H1 (cell line): Measurements from ENCODE around the gene IRF2BP2. TPM values are rescaled to one million over a fixed set of nuclear protein-coding genes. Genes with fewer than 3 reads are reported as not detected.
A peak's percentile ranks its signal among the peaks of the same experiment; 100 is the strongest.

Experiments
- CTCF ChIA-PET: fragments of 300-600 bp; sonication (Branson Sonifier 250); formaldehyde crosslinking; loops from one replicate; lab custom pipeline; 2021; ENCODE audit not compliant: partially characterized antibody; lab: Charles Lee
- POLR2A ChIA-PET: fragments of 300-600 bp; sonication (Branson Sonifier 250); formaldehyde crosslinking; loops from one replicate; lab custom pipeline; 2021; ENCODE audit warnings: inconsistent platforms; ENCODE audit not compliant: partially characterized antibody; lab: Charles Lee
- DNase-seq, 2 experiments: peaks; one replicate each; pipeline versions ENCODE4 v3.0.0 to v3.0.0-alpha.2; 2010 to 2022; ENCODE audit warnings: low spot score in 2 of 2, low read depth in 1 of 2, mixed read lengths in 1 of 2
- FAIRE-seq: peaks from 2 replicates; lab custom pipeline; 2011; peaks lifted over from hg19 to GRCh38; lab: Jason Lieb, UNC
- H2AFZ ChIP-seq: 2 replicates; pipeline ENCODE4 v1.8.1; 2012; ENCODE audit warnings: low read length, inconsistent platforms
- H2AK5ac ChIP-seq: 2 replicates; pipeline ENCODE4 v1.6.1; 2013; ENCODE audit warnings: low read depth, low read length
- H2BK120ac ChIP-seq: replicated peaks from 2 replicates; pipeline ENCODE3; 2013; ENCODE audit warnings: low read depth, low read length, inconsistent platforms
- H2BK12ac ChIP-seq: 2 replicates; pipeline ENCODE4 v1.6.1; 2013; ENCODE audit warnings: low read depth, low read length
- H2BK15ac ChIP-seq: 2 replicates; pipeline ENCODE4 v1.6.1; 2013; ENCODE audit warnings: low read length
- H2BK20ac ChIP-seq: 2 replicates; pipeline ENCODE4 v1.6.1; 2013; ENCODE audit warnings: low read length
- H2BK5ac ChIP-seq: 2 replicates; pipeline ENCODE4 v1.6.1; 2013; ENCODE audit warnings: low read depth, low read length
- H3K14ac ChIP-seq: 2 replicates; pipeline ENCODE4 v1.6.1; 2013; ENCODE audit warnings: inconsistent platforms; ENCODE audit not compliant: insufficient read length
- H3K18ac ChIP-seq: 2 replicates; pipeline ENCODE4 v1.6.1; 2013; ENCODE audit warnings: low read length; ENCODE audit errors: extremely low read depth
- H3K23ac ChIP-seq: 2 replicates; pipeline ENCODE4 v1.6.1; 2013; ENCODE audit warnings: inconsistent platforms; ENCODE audit not compliant: insufficient read length
- H3K23me2 ChIP-seq: 2 replicates; pipeline ENCODE4 v1.6.1; 2013; ENCODE audit warnings: low read depth, low read length
- H3K27ac ChIP-seq: 2 replicates; pipeline ENCODE4 v1.6.1; 2011; ENCODE audit warnings: low read depth, low read length, inconsistent platforms
- H3K27me3 ChIP-seq, 4 experiments: replicated peaks in 1 of 4; 1 replicate in 1 of 4; 2 replicates in 3 of 4; pipeline versions ENCODE4 v1.6.1 to v1.8.1; 2011 to 2013; ENCODE audit warnings: low read length in 3 of 4, mild to moderate bottlenecking in 3 of 4, inconsistent platforms in 2 of 4, mixed read lengths in 2 of 4, moderate library complexity in 1 of 4; ENCODE audit not compliant: control insufficient read depth in 3 of 4, insufficient read depth in 3 of 4; ENCODE audit errors: extremely low read depth in 1 of 4
- H3K36me3 ChIP-seq, 4 experiments: 2 replicates each; pipeline versions ENCODE4 v1.6.1 to v1.8.1; 2011 to 2013; ENCODE audit warnings: mild to moderate bottlenecking in 4 of 4, low read length in 3 of 4, moderate library complexity in 2 of 4, control low read depth in 1 of 4, inconsistent platforms in 1 of 4; ENCODE audit not compliant: insufficient read depth in 4 of 4, control insufficient read depth in 2 of 4
- H3K4ac ChIP-seq: replicated peaks from 2 replicates; pipeline ENCODE3; 2013; ENCODE audit warnings: low read length, low read depth, mixed read lengths, inconsistent platforms; ENCODE audit not compliant: insufficient read length
- H3K4me1 ChIP-seq, 4 experiments: replicated peaks in 1 of 4; 1 replicate in 1 of 4; 2 replicates in 3 of 4; pipeline versions ENCODE4 v1.6.1 to v1.8.1; 2011 to 2013; ENCODE audit warnings: low read length in 3 of 4, inconsistent platforms in 2 of 4, mixed read lengths in 1 of 4; ENCODE audit not compliant: insufficient read depth in 4 of 4, control insufficient read depth in 3 of 4
- H3K4me2 ChIP-seq, 2 experiments: 2 replicates each; pipeline versions ENCODE4 v1.6.1 to v1.8.1; 2011 to 2013; ENCODE audit warnings: low read depth in 2 of 2, low read length in 2 of 2, control low read depth in 1 of 2, inconsistent platforms in 1 of 2, mild to moderate bottlenecking in 1 of 2; ENCODE audit not compliant: insufficient read depth in 1 of 2
- H3K4me3 ChIP-seq, 4 experiments: fragments of 200-600, 300-600 bp in 1 of 4; sonication (generic), shearing (Covaris generic), sonication (Bioruptor Twin) in 1 of 4; 2 replicates each; pipeline versions ENCODE4 v1.5.1 to v1.8.1; 2011 to 2016; ENCODE audit warnings: low read length in 4 of 4, low read depth in 3 of 4, control low read depth in 2 of 4, inconsistent platforms in 2 of 4, mild to moderate bottlenecking in 2 of 4, mixed read lengths in 1 of 4, moderate library complexity in 1 of 4; ENCODE audit not compliant: insufficient read depth in 2 of 4; ENCODE audit errors: extremely low read depth in 1 of 4
- H3K56ac ChIP-seq: replicated peaks from 2 replicates; pipeline ENCODE3; 2013; ENCODE audit warnings: low read depth, mild to moderate bottlenecking, mixed read lengths, low read length, inconsistent platforms; ENCODE audit not compliant: insufficient read length
- H3K79me1 ChIP-seq: 2 replicates; pipeline ENCODE4 v1.6.1; 2013; ENCODE audit warnings: low read depth, low read length, control low read depth
- H3K79me2 ChIP-seq, 2 experiments: 2 replicates each; pipeline versions ENCODE4 v1.6.1 to v1.8.1; 2012 to 2013; ENCODE audit warnings: low read length in 2 of 2, mild to moderate bottlenecking in 2 of 2, inconsistent platforms in 1 of 2; ENCODE audit not compliant: insufficient read depth in 2 of 2, control insufficient read depth in 1 of 2
- H3K9ac ChIP-seq, 4 experiments: replicated peaks in 1 of 4; 1 replicate in 1 of 4; 2 replicates in 3 of 4; pipeline versions ENCODE4 v1.6.1 to v1.8.1; 2011 to 2013; ENCODE audit warnings: low read depth in 3 of 4, low read length in 3 of 4, control low read depth in 2 of 4, mild to moderate bottlenecking in 2 of 4, moderate library complexity in 2 of 4, inconsistent platforms in 1 of 4; ENCODE audit errors: extremely low read depth in 1 of 4
- H3K9me3 ChIP-seq, 2 experiments: 2 replicates each; pipeline versions ENCODE4 v1.6.1 to v1.8.1; 2012 to 2013; ENCODE audit warnings: mild to moderate bottlenecking in 2 of 2, moderate library complexity in 2 of 2, control low read depth in 1 of 2, inconsistent platforms in 1 of 2, low read depth in 1 of 2, low read length in 1 of 2, mixed read lengths in 1 of 2; ENCODE audit not compliant: insufficient read depth in 2 of 2
- H4K20me1 ChIP-seq, 2 experiments: replicated peaks in 1 of 2; 2 replicates each; pipeline versions ENCODE3 to v1.8.1; 2011 to 2013; ENCODE audit warnings: inconsistent platforms in 2 of 2, low read length in 2 of 2, mild to moderate bottlenecking in 1 of 2; ENCODE audit not compliant: insufficient read depth in 2 of 2, control insufficient read depth in 1 of 2
- H4K5ac ChIP-seq: 2 replicates; pipeline ENCODE4 v1.6.1; 2013; ENCODE audit warnings: low read length, low read depth, mixed read lengths, inconsistent platforms; ENCODE audit not compliant: insufficient read length
- H4K8ac ChIP-seq: 2 replicates; pipeline ENCODE4 v1.8.0; 2013; ENCODE audit warnings: mild to moderate bottlenecking, moderate library complexity, low read length, inconsistent platforms; ENCODE audit not compliant: insufficient read depth; ENCODE audit errors: extremely low read depth
- H4K91ac ChIP-seq: replicated peaks from 2 replicates; pipeline ENCODE3; 2013; ENCODE audit warnings: low read length, mixed read lengths, inconsistent platforms; ENCODE audit not compliant: insufficient read length
- BCL11A ChIP-seq, 2 experiments: IDR thresholded peaks; one replicate each; pipeline ENCODE4 v1.6.1; 2011; ENCODE audit warnings: low read depth in 2 of 2, low read length in 2 of 2, mild to moderate bottlenecking in 2 of 2
- E2F6 ChIP-seq: IDR thresholded peaks from 2 replicates; pipeline ENCODE4 v1.6.1; 2012; ENCODE audit warnings: inconsistent platforms
- GTF2F1 ChIP-seq: IDR thresholded peaks from 2 replicates; pipeline ENCODE4 v1.6.1; 2012; ENCODE audit warnings: low read depth, low read length, improper control_type of control experiment, borderline replicate concordance
- KDM5A ChIP-seq: fragments of 200-600 bp; IDR thresholded peaks from 2 replicates; pipeline ENCODE4 v1.7.1; 2012; ENCODE audit warnings: mild to moderate bottlenecking, low read length, inconsistent platforms, mixed read lengths
- MAX ChIP-seq: IDR thresholded peaks from 2 replicates; pipeline ENCODE4 v1.6.1; 2012; ENCODE audit warnings: inconsistent platforms
- RNF2 ChIP-seq: fragments of 200-900, 300-1000 bp; sonication (generic); IDR thresholded peaks from 2 replicates; pipeline ENCODE4 v1.7.1; 2016; ENCODE audit warnings: borderline replicate concordance, low read depth, mild to moderate bottlenecking, antibody characterized with exemption, low read length; ENCODE audit not compliant: poor library complexity, severe bottlenecking; ENCODE audit errors: missing control alignments
- WGBS, 2 experiments: shearing (Covaris generic) in 1 of 2; methylation state at CpG; one replicate each; pipeline versions ENCODE4 v1.1.6 to v1.1.7; 2013 to 2015; ENCODE audit warnings: low lambda C conversion rate in 2 of 2, mixed read lengths in 2 of 2, inconsistent platforms in 1 of 2, low coverage in 1 of 2, missing lambda C conversion rate in 1 of 2; ENCODE audit not compliant: insufficient replicate concordance in 2 of 2, insufficient coverage in 1 of 2, insufficient read length in 1 of 2; ENCODE audit errors: extremely low coverage in 1 of 2, missing lambda C conversion rate in 1 of 2; 5-methylcytosine and 5-hydroxymethylcytosine counted together
- polyA plus RNA-seq, 7 experiments: library from polyadenylated mRNA; depleted of rRNA in 3 of 7; stranded (reverse) in 5 of 7; unstranded in 2 of 7; fragments of >200 nt in 5 of 7; fragments of 200-250 nt in 2 of 7; gene quantifications; 1 replicate in 5 of 7; 2 replicates in 1 of 7; 4 replicates in 1 of 7; pipeline versions ENCODE4 v1.2.1 to v1.2.3, GENCODE V29; 2011 to 2013; ENCODE audit warnings: missing spikeins in 2 of 7, mixed read lengths in 2 of 7
- total RNA-seq: library from RNA; stranded (reverse); fragmentation: NEBNext Ultra II Directional; extraction: Animal tissue kit (Norgen Biotek cat#: 25700); gene quantifications from 2 replicates; pipeline ENCODE4 v1.2.1, GENCODE V29; 2021

Gene IRF2BP2
- total and polyA plus RNA-seq, 2 of the 8 experiments (the other 6 are each of a cell fraction or from before 2014, with no cell fraction given) = 24.9 to 67.5 TPM

DNA sequence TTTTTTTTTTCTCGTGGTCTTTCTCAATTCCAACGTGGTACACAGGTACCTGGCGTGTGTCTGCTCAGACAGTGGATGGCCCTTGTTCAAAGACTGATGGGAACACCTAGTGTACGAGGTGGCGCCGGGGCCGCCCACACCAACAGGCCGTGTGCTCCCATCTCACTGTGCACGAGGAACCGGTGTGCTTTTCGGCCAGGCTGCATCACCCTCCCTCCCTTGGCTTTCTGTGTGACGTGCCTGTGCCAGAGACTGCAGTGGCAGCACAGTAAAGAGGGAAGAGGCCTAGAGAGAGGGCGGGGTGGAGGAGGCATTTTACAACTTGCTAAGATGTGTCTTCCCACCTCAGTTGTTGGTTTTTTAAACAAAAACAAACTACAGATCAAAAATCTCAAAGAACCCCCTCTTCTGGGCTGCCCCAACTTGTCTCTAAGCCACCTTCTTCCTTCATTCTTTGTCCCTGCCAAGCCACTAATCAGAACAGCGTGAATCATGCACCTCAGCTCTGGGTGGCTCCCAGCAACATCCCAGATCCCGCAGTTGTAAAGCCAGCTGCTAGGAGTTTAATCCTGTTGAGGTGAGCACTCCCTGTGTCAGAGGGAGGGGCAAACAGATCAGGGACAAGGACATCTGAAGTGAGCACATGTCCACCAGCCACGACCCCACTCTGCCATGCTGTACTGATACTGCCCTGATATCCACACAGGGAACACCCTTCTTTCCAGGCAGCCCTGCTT is 20.7 kb downstream of the IRF2BP2 start:
- H2AK5ac ChIP-seq = 0 out of 2 replicates have a peak overlapping the region, but pooled peaks have one; percentile 31
- H3K27ac ChIP-seq = no peak overlapping the region
- CTCF ChIA-PET = interaction anchor here (1.3 kb wide), 1 partner anchor 9 kb away, joined by 6 read pairs; no protein-coding TSS in a partner anchor
- no peaks in the 10 kb centered on the region for H3K23me2 ChIP-seq
- no peak overlapping the region for H3K18ac ChIP-seq
- H3K56ac ChIP-seq = no peak overlapping the region
- H3K4me3 ChIP-seq = no peak overlapping the region
- POLR2A ChIA-PET = interaction anchor here (1.1 to 1.3 kb wide), 2 partner anchors 8 to 12 kb away, joined by 4 to 6 read pairs; no protein-coding TSS in a partner anchor
- H2BK20ac ChIP-seq = no peak overlapping the region
- no peaks in the 10 kb centered on the region for H4K20me1 ChIP-seq
- H3K4me1 ChIP-seq = no peaks in the 10 kb centered on the region
- H3K23ac ChIP-seq = no peak overlapping the region
- H4K91ac ChIP-seq = no peak overlapping the region
- no peak overlapping the region for H4K5ac ChIP-seq
- H2BK12ac ChIP-seq = no peak overlapping the region
- no peak overlapping the region for H2BK120ac ChIP-seq
- no peaks in the 10 kb centered on the region for H3K79me2 ChIP-seq
- no peak overlapping the region for H2BK15ac ChIP-seq
- H3K9ac ChIP-seq = no peak overlapping the region; a peak in 1 of 7 replicates
- H3K4ac ChIP-seq = no peak overlapping the region
- H3K36me3 ChIP-seq = no peaks in the 10 kb centered on the region
- H3K4me2 ChIP-seq = no peak overlapping the region
- H3K79me1 ChIP-seq = no peaks in the 10 kb centered on the region
- DNase-seq = no peak
- no peaks in the 10 kb centered on the region for H3K27me3 ChIP-seq
- H2BK5ac ChIP-seq = no peak overlapping the region
- no peak overlapping the region for H3K14ac ChIP-seq
- no peaks in the 10 kb centered on the region for H3K9me3 ChIP-seq
- H2AFZ ChIP-seq = no peak overlapping the region
- WGBS, 2 experiments = 87% methylated on average over 16 of the region's 16 CpGs; no CpG with 5 or more reads in 1 of the 2 experiments
- peak; percentile 56 for TF ChIP-seq MAX
- TF ChIP-seq BCL11A (IDR thresholded peaks at IDR 0.05; ENCODE audit: low read depth in 2 of 2, low read length in 2 of 2) = no peak
- TF ChIP-seq KDM5A = no peak
- no peak for TF ChIP-seq GTF2F1
- TF ChIP-seq E2F6 = peak; percentile 54
- no peak for TF ChIP-seq RNF2
- FAIRE-seq = no peak
- H4K8ac ChIP-seq = peak overlapping the region; percentile 9; the same call in 1 of the 2 replicates
